Loucy (cell line): ENCODE results near the gene ATP1B1.

ENCODE experiments used
- H2AFZ ChIP-seq: fragments of 200-600 bp; sonication (generic); 2 replicates; pipeline ENCODE4 v1.6.0; 2016; ENCODE audit warnings: antibody characterized with exemption, mild to moderate bottlenecking, low read length, moderate library complexity
- H3F3A ChIP-seq: fragments of 200-600 bp; 2 replicates; pipeline ENCODE4 v1.6.0; 2016; ENCODE audit warnings: antibody characterized with exemption, low read depth, mild to moderate bottlenecking
- H3K27me3 ChIP-seq: fragments of 200-600 bp; sonication (generic); 2 replicates; pipeline ENCODE4 v1.6.1; 2014; ENCODE audit warnings: low read length, mild to moderate bottlenecking; ENCODE audit not compliant: insufficient read depth, poor library complexity, severe bottlenecking
- H3K36me3 ChIP-seq: fragments of 200-600 bp; sonication (generic); 2 replicates; pipeline ENCODE4 v1.6.1; 2016; ENCODE audit warnings: low read length; ENCODE audit not compliant: insufficient read depth
- H3K4me1 ChIP-seq: fragments of 200-600 bp; sonication (generic); 2 replicates; pipeline ENCODE4 v1.5.1; 2014; ENCODE audit warnings: low read length, mild to moderate bottlenecking; ENCODE audit not compliant: insufficient read depth, poor library complexity, severe bottlenecking
- H3K4me2 ChIP-seq: fragments of 200-600 bp; sonication (generic); 2 replicates; pipeline ENCODE4 v1.6.0; 2014; ENCODE audit warnings: antibody characterized with exemption, low read length, low read depth, mild to moderate bottlenecking; ENCODE audit not compliant: poor library complexity, severe bottlenecking
- H3K4me3 ChIP-seq: fragments of 200-600 bp; sonication (generic); 2 replicates; pipeline ENCODE4 v1.5.1; 2014; ENCODE audit warnings: low read length, mild to moderate bottlenecking, mixed read lengths; ENCODE audit not compliant: poor library complexity, severe bottlenecking
- H3K79me2 ChIP-seq: fragments of 200-600 bp; sonication (generic); 2 replicates; pipeline ENCODE4 v1.6.1; 2014; ENCODE audit warnings: low read length; ENCODE audit not compliant: insufficient read depth
- H3K9ac ChIP-seq: fragments of 200-600 bp; sonication (generic); 2 replicates; pipeline ENCODE4 v1.6.0; 2014; ENCODE audit warnings: mild to moderate bottlenecking, low read depth, low read length, moderate library complexity; ENCODE audit not compliant: poor library complexity, severe bottlenecking
- H3K9me2 ChIP-seq: fragments of 200-600 bp; sonication (generic); replicated peaks from 2 replicates; pipeline ENCODE4 v1.6.1; 2016; ENCODE audit warnings: low read depth, low read length, mixed read lengths
- H3K9me3 ChIP-seq: fragments of 200-600 bp; sonication (generic); 2 replicates; pipeline ENCODE4 v1.6.1; 2014; ENCODE audit warnings: mild to moderate bottlenecking, antibody characterized with exemption, low read length, low read depth; ENCODE audit not compliant: insufficient read depth
- H4K20me1 ChIP-seq: fragments of 200-600 bp; sonication (generic); 2 replicates; pipeline ENCODE4 v1.6.0; 2014; ENCODE audit warnings: antibody characterized with exemption, low read length, mild to moderate bottlenecking; ENCODE audit not compliant: insufficient read depth, poor library complexity, severe bottlenecking
- EZH2phosphoT487 ChIP-seq: fragments of 200-600 bp; IDR thresholded peaks from 2 replicates; pipeline ENCODE4 v1.6.1; 2018; ENCODE audit warnings: antibody characterized with exemption, mild to moderate bottlenecking, moderate library complexity, borderline replicate concordance
- TF ChIP-seq, protein P1 (sequence below): fragments of 200-600 bp; sonication (generic); conservative IDR thresholded peaks from 2 replicates; pipeline ENCODE4 v1.5.1; 2014; ENCODE audit warnings: mild to moderate bottlenecking, antibody characterized with exemption, low read length

The ATP1B1 gene

DNA sequence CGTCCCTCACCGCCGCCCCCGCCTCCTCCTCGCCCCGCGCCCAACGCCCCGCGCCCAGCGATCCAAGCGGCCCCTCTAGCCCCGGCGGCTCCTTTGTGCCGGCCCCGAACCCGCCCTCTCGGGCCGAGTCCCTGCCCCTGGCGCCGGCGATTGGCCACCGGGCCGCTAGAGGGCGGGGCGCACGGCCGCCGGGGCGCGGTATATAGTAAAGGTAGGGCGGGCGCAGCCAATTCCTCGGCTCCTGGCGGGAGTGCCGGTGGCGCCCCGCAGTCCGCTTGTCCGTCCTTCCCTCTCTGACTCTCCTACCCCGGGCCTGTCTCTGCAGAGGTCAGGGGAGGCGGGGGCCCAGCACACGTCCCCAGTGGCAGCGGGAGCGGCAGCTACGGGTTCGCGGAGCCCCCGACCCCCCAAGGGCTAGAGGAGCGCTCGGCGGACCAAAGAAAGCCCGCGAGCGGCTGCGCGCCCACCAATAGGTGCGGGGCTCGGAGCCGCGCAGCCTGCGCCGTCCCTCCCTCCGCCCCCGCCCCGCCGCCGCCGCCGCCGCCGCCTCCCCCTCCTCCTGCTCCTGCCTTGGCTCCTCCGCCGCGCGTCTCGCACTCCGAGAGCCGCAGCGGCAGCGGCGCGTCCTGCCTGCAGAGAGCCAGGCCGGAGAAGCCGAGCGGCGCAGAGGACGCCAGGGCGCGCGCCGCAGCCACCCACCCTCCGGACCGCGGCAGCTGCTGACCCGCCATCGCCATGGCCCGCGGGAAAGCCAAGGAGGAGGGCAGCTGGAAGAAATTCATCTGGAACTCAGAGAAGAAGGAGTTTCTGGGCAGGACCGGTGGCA, at the start of gene ATP1B1:
TSS of gene ATP1B1 (plus strand) at position 596 of the 826 bp plus-strand sequence. CDS start at position 736, 140 bp downstream.
- Histone ChIP-seq H3K27me3 (no peaks in the 10 kb centered on the region), H3K79me2 (peaks cover 33% of the 10 kb centered on the region), H3K9ac (peak within 1 kb of the TSS; percentile 69), H3K36me3 (no peaks in the 10 kb centered on the region), H3F3A (no peaks in the 10 kb centered on the region), H3K4me1 (peaks cover 48% of the 10 kb centered on the region), H3K9me3 (no peaks in the 10 kb centered on the region), H3K4me3 (peak within 1 kb of the TSS; percentile 85), H3K9me2 (no peaks in the 10 kb centered on the region), H2AFZ (peak within 1 kb of the TSS; percentile 91), H3K4me2 (peak within 1 kb of the TSS; percentile 94), H4K20me1 (peaks cover 16% of the 10 kb centered on the region)
- TF ChIP-seq, protein P1, sequence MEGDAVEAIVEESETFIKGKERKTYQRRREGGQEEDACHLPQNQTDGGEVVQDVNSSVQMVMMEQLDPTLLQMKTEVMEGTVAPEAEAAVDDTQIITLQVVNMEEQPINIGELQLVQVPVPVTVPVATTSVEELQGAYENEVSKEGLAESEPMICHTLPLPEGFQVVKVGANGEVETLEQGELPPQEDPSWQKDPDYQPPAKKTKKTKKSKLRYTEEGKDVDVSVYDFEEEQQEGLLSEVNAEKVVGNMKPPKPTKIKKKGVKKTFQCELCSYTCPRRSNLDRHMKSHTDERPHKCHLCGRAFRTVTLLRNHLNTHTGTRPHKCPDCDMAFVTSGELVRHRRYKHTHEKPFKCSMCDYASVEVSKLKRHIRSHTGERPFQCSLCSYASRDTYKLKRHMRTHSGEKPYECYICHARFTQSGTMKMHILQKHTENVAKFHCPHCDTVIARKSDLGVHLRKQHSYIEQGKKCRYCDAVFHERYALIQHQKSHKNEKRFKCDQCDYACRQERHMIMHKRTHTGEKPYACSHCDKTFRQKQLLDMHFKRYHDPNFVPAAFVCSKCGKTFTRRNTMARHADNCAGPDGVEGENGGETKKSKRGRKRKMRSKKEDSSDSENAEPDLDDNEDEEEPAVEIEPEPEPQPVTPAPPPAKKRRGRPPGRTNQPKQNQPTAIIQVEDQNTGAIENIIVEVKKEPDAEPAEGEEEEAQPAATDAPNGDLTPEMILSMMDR, result peak; percentile 12; the same call in 1 of the 2 replicates
- no peak for TF ChIP-seq EZH2phosphoT487

DNA sequence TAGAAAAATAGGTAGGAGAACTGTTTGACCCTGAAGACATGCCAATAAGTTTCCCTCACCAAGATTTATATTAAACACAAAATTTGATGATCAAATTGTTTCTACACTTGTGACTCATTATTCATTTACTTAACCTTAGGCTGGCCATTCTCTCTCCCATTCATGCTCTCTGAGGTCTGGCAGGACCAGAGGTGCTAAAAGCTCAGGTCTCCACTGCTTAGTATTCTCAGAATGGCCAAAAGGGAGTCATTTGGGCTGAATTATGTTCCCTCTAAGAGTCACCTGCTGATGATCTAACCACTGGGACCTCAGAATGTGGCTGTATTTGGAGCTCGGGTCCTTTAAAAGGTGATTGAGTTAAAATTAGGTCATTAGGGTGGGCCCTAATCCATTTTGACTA, 47.1 kb upstream of the ATP1B1 start:
- no peaks in the 10 kb centered on the region for H3K36me3 ChIP-seq
- no peak overlapping the region for H3K9ac ChIP-seq
- H4K20me1 ChIP-seq, result no peaks in the 10 kb centered on the region
- no peaks in the 10 kb centered on the region for H3K9me2 ChIP-seq
- H3K4me3 ChIP-seq, result no peak overlapping the region
- no peak overlapping the region for H3K4me2 ChIP-seq
- no peak for TF ChIP-seq EZH2phosphoT487
- TF ChIP-seq, protein P1, result no peak
- H2AFZ ChIP-seq, result no peak overlapping the region
- no peaks in the 10 kb centered on the region for H3K79me2 ChIP-seq
- H3F3A ChIP-seq, result no peaks in the 10 kb centered on the region
- H3K4me1 ChIP-seq, result no peaks in the 10 kb centered on the region
- H3K9me3 ChIP-seq, result no peaks in the 10 kb centered on the region
- H3K27me3 ChIP-seq, result no peaks in the 10 kb centered on the region

DNA sequence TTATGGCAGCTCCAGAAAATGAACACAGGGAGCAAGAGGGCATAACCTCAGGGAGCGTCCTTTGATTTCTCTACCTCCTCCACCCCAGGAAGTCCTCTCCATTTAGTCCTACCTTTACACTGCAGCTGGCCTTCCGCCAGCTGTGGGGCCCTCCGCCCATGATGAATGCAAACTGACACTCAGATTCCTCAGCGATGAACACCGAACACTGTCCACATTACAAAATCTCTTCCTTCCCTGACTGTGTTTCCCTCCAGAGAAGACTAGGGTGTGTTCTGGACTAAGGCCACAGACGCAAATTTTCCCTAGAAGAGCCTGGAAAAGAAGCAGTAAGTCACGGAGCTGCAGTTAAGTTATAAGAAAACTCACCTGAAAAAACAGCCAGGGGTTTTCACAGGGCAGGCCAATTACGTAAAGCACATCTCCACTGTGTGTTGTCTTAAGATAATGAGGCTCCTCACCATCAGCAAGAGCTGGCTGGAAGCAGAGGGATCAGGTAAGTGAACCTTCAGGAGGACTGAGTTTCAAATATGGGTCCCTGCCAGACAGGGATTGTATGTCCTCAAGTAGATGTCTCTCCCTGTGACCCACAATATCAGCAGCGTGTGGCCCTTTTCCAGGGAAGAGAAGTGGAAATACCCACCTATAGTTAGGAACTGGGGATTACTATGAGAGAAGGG, 46.3 kb upstream of the ATP1B1 start:
- TF ChIP-seq, protein P1, result no peak
- no peak for TF ChIP-seq EZH2phosphoT487
- no peaks in the 10 kb centered on the region for H3K79me2 ChIP-seq
- H2AFZ ChIP-seq, result no peak overlapping the region
- H3K9me3 ChIP-seq, result no peaks in the 10 kb centered on the region
- no peaks in the 10 kb centered on the region for H3K36me3 ChIP-seq
- no peaks in the 10 kb centered on the region for H3K9me2 ChIP-seq
- no peaks in the 10 kb centered on the region for H3F3A ChIP-seq
- no peaks in the 10 kb centered on the region for H3K27me3 ChIP-seq
- H4K20me1 ChIP-seq, result no peaks in the 10 kb centered on the region
- no peak overlapping the region for H3K9ac ChIP-seq
- no peaks in the 10 kb centered on the region for H3K4me1 ChIP-seq
- no peak overlapping the region for H3K4me3 ChIP-seq
- H3K4me2 ChIP-seq, result no peak overlapping the region
